Breast epithelium (tissue), 3 donors: Measurements from ENCODE around the gene PAFAH1B1.

Experiments
- POLR2A ChIP-seq: fragments of 450-650 bp; IDR thresholded peaks from one replicate; pipeline ENCODE4 v1.6.1; 2016; ENCODE audit warnings: antibody characterized with exemption, mild to moderate bottlenecking, moderate library complexity
- POLR2AphosphoS5 ChIP-seq, 3 donors: sonication (generic); formaldehyde crosslinking; IDR thresholded peaks; one replicate each; pipeline ENCODE4 v1.6.1; 2017; ENCODE audit warnings: antibody characterized with exemption in 3 of 3
- TF ChIP-seq, protein P1 (sequence below), 3 donors: fragments of 450-650 bp; IDR thresholded peaks; one replicate each; pipeline ENCODE4 v1.5.1; 2016 to 2017; ENCODE audit warnings: antibody characterized with exemption in 3 of 3, mild to moderate bottlenecking in 3 of 3, moderate library complexity in 3 of 3

DNA sequence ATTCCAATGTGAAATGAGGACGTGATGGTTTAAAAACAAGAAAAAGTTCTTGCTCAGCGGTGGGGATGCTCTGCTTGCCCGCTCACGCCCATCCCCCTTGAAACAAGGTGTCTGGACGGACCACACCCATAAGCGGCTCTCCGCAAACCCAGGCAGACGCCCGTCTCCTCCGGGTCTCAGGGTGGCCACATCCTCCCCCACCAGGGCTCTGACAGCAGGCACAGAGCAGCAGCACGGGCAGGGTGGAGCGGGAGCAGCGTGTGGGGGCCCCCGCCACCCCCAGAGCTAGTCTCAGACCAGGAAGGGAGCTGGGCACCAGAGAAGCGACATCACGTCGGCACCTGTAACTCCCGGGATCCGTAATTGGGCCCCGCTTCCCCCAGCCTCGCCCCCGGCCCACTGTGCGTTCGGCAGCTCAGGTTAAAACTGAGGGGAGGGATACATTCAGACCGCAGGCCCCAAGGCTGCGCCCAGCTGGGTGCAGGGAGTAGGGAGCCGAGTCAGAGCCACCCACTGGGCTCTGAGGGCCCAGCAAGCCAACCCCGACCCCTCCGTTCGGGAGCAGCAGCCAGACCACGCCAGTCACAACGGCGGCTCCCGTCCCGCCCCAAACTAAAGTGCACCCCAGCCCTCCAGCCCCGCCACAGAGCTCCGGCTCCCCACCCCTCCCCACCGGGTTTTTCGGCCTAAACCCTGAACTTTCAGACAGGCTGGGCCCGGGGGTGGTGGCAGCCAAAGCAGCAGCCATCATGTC is 96.1 kb downstream of the PAFAH1B1 start:
- TF ChIP-seq, protein P1, sequence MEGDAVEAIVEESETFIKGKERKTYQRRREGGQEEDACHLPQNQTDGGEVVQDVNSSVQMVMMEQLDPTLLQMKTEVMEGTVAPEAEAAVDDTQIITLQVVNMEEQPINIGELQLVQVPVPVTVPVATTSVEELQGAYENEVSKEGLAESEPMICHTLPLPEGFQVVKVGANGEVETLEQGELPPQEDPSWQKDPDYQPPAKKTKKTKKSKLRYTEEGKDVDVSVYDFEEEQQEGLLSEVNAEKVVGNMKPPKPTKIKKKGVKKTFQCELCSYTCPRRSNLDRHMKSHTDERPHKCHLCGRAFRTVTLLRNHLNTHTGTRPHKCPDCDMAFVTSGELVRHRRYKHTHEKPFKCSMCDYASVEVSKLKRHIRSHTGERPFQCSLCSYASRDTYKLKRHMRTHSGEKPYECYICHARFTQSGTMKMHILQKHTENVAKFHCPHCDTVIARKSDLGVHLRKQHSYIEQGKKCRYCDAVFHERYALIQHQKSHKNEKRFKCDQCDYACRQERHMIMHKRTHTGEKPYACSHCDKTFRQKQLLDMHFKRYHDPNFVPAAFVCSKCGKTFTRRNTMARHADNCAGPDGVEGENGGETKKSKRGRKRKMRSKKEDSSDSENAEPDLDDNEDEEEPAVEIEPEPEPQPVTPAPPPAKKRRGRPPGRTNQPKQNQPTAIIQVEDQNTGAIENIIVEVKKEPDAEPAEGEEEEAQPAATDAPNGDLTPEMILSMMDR (IDR thresholded peaks at IDR 0.05): no peak
- TF ChIP-seq POLR2A (no peak), POLR2AphosphoS5 (IDR thresholded peaks at IDR 0.05) (no peak)
